SK-N-DZ (cell line): ENCODE measurements around the gene TMEM91.
"Not testable (repeated sequence)": the region's sequence is repeated elsewhere in the genome, so short reads cannot be mapped to it uniquely, and the experiment has no call there.

Source experiments
- DNase-seq: peaks from one replicate; pipeline ENCODE4 v3.0.0-alpha.2; 2015; ENCODE audit warnings: low spot score

Gene TMEM91

DNA sequence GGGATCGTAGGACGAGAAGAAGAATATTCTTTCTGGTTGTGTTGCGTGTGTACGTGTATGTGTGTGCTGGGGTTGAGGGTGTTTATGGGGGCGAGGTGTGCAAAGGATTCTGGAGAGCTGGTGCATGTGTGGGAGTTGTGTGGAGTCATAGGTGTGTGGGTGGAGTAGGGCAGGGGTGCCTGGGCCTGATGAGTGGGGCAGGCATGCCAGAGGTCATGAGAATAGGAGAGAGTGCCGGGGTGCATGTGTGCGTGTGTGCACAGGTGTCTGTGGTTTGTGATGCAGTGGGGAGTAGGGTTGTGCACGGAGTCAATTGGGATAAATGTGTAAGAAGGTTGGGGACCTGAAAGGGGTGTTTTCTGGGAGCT is 649 bp downstream of the TMEM91 start:
- DNase-seq, result peak; percentile 7

DNA sequence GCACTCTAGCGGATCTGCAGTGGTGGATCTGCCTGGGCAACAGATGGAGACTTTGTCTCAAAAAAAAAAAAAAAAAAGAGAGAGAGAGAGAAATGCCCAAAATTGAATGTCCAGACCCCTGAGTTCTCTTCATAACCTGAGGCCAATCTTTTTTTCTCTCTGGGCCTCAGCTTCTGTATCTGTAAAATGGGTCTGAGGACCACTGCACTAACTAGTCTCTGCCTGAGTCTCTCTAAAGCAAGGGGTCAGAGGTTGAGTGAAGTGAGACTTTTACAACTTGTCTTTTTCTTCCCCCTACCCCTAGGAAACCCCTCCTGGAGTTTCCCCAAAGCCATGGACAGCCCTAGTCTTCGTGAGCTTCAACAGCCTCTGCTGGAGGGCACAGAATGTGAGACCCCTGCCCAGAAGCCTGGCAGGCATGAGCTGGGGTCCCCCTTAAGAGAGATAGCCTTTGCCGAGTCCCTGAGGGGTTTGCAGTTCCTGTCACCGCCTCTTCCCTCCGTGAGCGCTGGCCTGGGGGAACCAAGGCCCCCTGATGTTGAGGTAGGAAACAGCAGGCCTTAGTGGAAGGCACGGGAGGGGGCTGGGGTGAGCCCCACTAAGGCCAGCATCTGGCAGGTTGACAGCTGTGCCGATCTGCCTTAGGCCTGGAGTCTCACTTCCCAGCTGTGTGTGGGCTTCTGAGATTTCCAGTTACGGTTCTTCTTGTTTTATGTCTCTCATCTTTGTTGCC is 1.8 kb downstream of the TMEM91 start:
- peak; percentile 43 for DNase-seq

DNA sequence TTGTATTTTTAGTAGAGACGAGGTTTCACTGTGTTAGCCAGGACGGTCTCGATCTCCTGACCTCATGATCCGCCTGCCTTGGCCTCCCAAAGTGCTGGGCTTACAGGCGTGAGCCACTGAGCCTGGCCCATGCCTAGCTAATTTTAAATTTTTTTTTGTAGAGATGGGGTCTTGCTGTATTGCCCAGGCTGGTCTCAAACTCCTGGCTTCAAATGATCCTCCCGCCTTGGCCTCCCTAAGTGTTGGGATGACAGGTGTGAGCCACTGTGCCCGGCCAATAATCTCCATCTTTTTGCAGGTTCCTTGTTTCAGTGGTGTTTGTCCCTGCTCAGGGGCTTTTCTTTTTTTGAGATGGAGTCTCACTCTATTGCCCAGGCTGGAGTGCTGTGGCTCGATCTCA is 5.2 kb downstream of the TMEM91 start:
- DNase-seq, result not testable (repeated sequence)

DNA sequence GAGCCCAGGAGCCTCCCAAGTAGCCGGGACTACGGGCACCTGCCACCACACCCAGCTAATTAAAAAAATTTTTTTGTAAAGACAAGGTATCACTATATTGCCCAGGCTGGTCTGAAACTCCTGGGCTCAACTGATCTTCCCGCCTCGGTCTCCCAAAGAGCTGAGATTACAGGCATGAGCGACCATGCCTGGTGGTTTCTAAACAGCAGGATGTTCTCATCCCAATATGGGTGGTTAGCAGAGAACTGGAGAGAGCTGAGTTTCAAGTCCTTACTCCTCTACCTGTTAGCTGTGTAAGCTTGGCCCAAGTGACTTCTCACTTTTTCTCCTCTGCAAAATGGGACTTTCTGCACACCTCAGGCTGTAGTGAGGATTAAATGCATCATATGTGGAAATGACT is 8.0 kb downstream of the TMEM91 start:
- no peak for DNase-seq

DNA sequence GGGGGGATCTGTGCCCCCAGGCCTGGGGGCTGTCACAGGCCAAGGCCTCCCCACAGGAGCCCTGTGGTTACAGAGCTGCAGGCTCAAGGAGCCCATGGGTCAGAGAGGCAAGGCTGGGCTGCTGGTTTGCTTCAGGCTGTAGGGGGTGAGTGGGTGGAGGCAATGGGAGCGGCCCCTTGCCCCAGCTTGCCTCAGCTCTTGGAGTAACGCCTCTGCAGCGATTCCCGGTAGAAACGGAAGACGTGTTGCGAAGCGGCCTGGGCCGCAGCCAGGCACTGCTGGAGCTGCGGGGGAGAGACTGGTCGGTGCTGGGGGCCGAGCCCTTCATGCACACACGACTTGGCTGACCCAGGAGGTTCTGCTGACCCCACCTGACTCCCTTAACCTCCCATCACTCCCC is 10.1 kb downstream of the TMEM91 start:
- DNase-seq, result no peak

DNA sequence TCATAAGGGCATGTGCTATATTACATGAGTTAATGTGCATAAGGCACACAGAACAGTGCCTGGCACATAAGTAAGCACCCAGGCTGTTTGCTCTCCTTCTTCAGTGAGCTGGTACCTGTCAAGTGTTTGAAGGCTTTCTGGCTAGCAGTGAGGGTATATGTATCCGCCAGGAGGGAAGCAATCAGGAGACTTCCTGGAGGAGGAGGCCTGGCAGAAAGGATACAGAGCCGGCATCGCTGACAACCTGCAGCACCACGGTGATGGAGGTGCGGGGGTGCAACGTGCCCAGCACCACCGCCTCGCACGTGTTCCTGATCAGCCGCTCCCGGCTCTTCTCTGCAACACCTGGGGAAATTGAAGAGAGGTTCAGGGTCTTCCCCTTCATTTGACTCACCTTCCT is 15.3 kb downstream of the TMEM91 start:
- no peak for DNase-seq

DNA sequence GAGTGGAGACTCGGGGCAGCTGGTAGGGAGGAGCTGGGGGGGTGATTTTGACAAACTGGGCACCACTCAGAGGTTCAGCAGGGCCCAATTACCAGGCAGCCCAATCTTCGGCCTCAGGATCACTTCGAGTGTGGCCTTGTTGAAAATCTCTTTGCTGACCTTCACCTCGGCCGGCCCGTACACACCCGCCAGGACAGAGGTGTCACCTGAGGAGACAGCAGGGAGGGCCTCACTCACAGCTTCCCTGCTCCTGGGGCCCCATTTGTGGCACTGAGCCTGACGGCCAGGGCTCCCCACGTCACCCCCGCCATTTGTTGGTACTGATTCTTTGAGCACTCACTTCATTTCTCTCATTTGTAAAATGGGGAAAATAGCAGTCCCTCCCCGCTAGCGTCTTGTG is 16.4 kb downstream of the TMEM91 start:
- no peak for DNase-seq

DNA sequence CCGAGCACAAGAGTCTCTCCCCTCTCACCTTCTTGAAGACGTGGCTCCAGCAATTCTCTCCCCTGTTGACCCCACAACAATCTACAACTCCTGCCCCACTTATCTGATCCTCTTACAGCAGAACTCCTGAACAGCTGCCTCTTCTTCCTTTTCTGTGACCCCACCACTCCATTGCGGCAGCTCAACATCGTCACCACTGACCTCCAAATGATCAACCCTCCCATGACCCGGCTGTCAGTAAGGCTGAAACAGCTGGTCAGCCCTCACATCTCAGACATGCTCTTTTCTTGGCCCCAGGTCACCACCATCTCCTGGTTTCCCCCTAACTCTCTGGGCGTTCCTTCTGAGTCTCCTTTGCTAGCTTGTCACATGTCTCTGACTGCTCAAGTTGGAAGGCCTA is 19.0 kb downstream of the TMEM91 start:
- DNase-seq, result no peak

DNA sequence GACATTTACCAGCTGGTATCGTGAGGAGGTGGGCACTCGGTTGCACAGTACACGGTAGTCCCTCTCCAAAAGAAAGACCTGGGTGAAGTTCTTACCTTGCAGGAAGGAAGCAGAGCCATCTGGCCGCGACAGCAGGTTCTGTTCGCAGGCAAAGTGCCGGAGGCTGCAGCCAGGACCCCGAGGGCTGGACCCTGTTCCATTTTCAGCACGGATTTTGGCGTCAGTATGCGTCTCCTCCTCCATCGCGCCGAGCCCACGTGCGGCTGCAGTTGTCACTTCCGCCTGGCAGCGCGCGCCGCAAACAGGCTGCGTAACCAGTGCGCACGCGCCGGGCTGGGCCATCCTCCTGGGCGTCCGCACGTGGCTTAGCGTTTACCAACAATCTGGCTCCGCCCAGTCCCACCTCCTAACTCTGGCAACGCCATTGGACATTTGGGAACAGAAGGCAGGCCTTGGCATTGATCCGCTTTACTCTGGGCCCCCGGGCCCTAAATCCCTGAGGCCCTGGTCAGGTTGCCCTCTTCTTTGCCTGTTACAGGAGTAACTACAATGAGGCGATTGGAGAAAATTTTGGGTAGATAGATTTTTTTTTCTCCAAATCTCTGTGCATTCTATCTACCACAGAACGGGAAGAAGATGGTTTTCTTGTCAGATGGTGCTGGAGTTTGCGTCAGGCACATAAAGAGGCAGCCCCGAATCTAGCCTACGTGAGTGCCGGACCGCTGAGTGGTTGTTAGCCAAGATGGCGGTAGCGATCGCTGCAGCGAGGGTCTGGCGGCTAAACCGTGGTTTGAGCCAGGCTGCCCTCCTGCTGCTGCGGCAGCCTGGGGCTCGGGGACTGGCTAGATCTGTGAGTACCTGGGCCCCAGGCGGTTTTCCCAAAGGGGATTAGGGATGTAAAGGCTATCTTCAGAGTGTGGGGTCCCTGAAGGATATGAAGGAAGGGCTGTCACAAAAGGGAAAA is 21.0 kb downstream of the TMEM91 start, which contains the start of the genes BCKDHA and EXOSC5:
BCKDHA (plus strand) TSS at position 733 of the 964 bp plus-strand sequence; CDS start at position 743, 10 bp downstream.
EXOSC5 (minus strand) TSS at position 274 of the 964 bp plus-strand sequence; CDS start at position 243, 31 bp downstream.
- peak; percentile 100 for DNase-seq

DNA sequence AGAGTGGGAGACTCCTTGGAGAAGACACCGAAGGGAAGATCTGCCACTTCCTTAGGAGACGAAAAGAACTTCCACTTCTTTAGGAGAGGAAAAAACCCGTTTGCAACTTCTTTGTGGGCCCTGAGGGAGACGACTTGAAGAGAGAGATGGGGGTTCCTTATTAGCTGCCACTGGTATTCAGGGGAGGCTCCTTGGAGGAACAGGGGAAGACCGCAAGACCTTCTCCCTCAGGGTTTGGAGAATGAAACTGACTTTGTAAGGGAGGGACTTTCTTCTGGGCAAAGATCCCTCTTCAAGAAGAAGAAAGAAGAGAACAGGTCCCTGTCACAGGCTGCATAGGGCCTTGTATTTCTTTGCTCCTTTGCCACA is 21.7 kb downstream of the TMEM91 start:
- no peak for DNase-seq

DNA sequence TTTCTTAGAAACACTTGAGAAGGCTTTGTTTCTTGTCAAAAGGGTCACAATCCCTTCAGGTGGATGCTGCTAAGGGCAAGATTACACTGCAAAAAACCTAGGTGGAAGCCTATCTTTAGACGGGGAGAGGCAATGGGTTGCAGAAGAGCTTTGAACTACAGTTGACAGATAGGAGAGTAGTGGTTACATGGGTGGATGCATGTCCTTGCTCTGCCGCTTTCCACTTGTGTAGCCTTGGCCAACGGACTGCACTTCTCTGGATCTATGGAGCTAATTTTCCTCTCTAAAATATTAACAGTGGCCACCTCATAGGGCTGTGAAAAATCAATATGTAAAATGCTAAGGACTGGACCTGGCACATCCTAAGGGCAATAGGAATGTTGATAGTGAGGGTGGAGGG is 22.3 kb downstream of the TMEM91 start:
- no peak for DNase-seq

DNA sequence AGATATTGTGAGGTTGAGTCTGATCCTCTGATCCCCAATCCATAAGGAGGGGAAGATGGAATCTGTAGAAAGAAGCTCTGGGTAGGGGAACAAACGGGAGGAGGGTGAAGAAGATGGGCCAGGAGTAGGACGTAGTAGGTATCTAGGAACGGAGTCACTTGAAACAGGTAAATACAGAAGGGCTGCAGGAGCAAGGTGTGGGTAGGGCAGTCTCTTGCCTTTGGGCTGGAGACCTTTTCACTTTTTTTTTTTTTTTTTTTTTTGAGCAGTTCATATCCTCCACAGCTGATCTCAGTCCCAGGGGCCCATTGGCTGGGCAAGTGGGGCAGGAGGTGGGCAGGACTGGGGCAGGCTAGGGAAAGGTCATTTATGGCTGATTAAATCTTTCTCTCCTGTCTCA is 22.8 kb downstream of the TMEM91 start:
- no peak for DNase-seq

DNA sequence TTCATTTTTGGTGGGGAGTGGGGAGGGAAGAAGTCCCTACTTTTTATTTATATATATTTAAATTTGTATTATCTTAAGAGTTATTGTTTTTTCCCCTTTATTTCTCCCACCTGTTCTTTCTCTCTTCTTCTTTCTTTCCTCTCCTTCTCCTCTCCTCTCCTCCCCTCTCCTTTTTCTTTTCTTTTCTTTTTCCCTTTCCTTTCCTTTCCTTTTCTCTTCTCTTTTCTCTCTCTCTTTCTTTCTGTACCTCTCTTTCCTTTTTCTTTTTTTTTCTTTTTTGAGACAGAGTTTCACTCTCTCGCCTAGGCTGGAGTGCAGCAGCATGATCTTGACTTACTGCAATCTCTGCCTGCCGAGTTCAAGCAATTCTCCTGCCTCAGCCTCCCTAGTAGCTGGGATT is 23.2 kb downstream of the TMEM91 start:
- DNase-seq, result no peak

DNA sequence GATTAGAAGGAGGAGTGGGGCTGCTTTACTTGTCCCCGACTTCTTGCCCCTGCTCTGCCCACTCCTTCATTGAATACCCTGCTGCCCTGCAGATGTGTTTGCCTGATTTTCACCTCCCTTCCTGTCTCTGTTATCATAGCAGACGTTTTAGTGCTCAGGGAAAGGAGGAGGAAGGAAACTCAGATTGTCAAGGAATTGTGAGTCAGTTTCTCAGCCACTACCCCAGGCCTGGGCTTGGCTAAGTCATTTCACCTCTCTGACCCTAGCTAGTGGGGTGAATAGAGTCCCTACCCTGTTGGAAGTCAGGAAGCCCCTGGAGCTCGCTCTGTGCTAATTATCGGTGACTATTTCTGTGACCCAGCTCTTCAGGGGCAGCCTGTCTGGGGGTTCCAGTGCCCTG is 25.1 kb downstream of the TMEM91 start:
- DNase-seq, result no peak

DNA sequence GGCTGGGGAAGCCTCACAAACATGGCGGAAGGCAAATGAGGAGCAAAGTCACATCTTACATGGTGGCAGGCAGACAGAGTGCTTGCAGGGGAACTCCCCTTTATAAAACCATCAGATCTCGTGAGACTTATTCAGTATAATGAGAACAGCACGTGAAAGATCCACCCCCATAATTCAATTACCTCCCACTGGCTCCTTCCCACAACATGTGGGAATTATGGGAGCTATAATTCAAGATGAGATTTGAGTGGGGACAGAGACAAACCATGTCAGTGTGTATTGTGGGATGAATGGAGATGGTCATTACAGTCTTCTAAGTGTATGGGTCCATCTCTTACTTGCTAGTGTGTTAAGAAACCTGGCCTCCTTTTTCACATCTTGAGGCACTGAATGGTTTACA is 25.7 kb downstream of the TMEM91 start:
- DNase-seq, result peak; percentile 26

DNA sequence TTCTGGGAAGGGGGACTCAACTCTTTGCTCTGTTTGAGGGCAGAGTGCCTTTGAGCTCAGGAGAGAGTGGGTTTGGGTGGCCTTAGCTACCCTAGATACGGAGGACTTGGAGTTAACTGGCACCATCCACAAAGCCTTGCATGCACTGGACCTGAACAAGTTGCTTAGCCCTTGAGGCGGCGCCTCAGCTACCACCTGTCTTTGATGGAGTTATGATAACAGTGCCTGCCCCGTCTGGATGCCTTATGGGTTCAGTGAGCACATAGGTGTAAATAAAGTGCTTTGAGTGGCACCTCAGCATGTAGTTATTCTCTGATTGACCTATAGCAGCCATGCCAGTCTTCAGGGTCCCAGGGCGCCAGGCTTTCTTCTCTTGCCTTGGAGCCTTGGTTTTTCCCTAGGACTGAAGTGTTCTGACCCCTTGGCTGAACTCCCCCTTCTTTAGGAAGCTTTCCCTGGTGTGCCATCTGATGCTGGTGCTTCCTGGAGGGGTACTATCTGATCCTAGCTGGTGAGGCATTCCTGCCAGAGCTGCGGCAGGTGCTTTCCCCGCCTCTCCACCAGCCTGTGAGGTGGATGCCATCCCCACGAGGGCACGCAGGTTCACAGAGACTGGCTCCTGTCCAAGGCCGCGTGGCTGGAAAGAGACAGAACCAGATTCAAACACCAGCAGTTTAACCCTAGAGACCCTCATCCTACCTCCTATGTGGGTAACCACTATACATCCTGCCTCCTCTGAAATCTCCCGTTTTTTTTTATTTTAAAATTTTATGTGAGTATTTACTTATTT is 27.0 kb downstream of the TMEM91 start:
- DNase-seq, result no peak

DNA sequence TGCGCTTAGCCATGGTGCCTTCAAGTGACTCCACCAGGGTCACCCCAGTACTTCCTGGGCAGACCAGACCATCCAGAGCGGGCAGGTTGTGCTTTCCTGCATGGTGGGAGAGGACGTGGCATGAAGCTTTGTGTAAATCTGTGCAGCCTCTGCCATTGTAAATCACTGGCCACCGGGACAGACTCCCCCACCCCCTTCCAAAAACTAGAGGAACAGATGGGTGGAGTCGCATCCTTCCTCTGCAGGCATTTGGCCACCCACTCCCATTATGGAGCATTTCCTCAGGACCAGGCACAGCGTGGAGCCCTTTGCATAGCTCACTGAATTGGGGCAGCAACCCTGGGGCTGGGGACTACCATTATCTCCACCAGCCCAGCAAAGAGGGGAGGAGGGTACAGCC is 29.4 kb downstream of the TMEM91 start:
- no peak for DNase-seq

DNA sequence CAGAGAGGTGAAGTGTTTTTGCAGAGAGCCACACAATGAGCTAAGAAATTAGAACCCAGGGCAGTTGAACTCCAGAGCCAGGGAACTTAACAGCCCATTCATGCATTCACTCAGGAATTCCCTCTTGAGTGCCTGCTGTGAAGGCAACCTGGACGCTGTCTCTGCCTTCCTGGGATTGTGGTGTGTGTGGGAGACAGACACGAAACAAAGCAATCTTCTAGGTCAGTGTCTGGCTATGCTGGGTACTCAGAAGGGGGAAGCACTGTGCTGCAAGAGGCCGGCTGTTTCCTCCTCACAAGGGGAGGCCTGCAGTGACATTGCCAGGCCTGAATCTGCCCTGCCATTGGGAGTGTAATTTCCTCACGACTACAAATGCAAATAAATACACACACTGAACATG is 30.9 kb downstream of the TMEM91 start:
- DNase-seq, result no peak

DNA sequence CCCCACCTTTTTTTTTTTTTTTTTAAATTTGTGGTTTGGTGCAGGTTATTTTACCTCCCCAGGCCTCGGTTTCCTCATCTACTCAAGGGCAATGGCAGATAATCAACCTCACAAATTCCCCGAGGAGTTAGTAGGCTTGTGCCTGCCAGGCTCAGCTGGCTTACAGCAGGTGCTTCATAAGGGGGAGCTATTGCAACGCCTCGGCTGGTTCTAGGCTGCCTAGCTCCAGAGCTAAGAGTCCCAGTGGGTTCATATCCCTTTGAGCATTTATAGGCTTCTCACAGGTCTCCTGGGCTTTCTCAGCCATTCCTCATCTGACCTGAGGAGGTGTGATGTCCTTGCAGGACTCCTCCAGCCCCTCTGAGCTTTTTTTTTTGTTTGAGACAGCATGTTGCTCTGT is 31.9 kb downstream of the TMEM91 start:
- no peak for DNase-seq

DNA sequence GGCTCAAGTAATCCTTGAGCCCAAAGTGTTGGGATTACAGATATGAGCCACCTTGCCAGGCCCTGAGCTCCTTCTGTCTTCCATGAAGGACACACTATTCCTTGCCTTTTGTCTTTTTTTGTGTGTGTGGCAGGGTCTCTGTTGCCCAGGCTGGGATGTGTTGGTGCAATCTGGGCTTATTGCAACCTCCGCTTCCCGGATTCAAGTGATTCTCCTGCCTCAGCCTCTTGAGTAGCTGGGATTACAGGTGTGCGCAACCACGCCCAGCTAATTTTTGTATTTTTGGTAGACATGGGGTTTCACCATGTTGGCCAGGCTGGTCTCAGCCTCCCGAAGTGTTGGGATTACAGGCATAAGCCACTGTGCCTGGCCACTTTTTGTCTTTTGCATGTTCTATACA is 32.5 kb downstream of the TMEM91 start:
- not testable (repeated sequence) for DNase-seq

DNA sequence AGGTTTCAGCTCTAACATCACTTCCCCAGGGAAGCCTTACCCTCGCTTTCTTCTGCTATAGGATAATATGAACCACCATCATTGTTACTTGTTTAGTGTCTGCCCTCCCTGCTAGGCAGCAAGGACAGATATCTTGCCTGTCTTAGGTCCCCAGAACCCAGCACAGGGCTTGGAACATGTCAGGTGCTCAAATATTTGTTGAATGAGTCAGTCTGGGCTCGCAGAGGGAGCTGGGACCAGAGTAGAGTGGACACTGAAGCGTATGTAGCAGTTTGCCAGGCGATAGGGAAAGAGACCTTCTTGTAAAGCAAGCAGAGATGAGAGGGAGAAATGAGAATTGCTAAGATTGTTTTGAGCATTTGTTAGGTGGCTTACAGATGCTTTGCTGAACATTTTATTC is 33.0 kb downstream of the TMEM91 start:
- no peak for DNase-seq
